Prostate gland (tissue), 2 donors: ENCODE data around the gene CALHM1.

Experiments
- CTCF ChIP-seq, 4 experiments: fragments of 200-600 bp in 2 of 4; fragments of 450-650 bp in 2 of 4; sonication (generic) in 2 of 4; IDR thresholded peaks; 1 replicate in 3 of 4; 2 replicates in 1 of 4; pipeline ENCODE4 v1.5.1; 2016 to 2019; ENCODE audit warnings: antibody characterized with exemption in 4 of 4, mild to moderate bottlenecking in 2 of 4, moderate library complexity in 2 of 4
- POLR2AphosphoS5 ChIP-seq: sonication (generic); formaldehyde crosslinking; IDR thresholded peaks from one replicate; pipeline ENCODE4 v1.6.1; 2017; ENCODE audit warnings: antibody characterized with exemption

GRCh38 chr10:103440416-103440815 is 18.3 kb downstream of the CALHM1 start:
- TF ChIP-seq CTCF (IDR thresholded peaks at IDR 0.05) (no peak), POLR2AphosphoS5 (no peak)
